Keratinocyte (primary cell): ENCODE data around the gene C2CD2L. TPM values are rescaled to one million over a fixed set of nuclear protein-coding genes. Genes with fewer than 3 reads are reported as not detected.
"Not testable (repeated sequence)": the region's sequence is repeated elsewhere in the genome, so short reads cannot be mapped to it uniquely, and the experiment has no call there.

Source experiments
- DNase-seq: peaks from one replicate; pipeline ENCODE4 v3.0.0-alpha.2; 2011; ENCODE audit warnings: low read depth, missing footprints, low spot score
- FAIRE-seq: peaks from 2 replicates; lab custom pipeline; 2011; peaks lifted over from hg19 to GRCh38; lab: Jason Lieb, UNC
- H2AFZ ChIP-seq: 2 replicates; pipeline ENCODE4 v1.6.0; 2012; ENCODE audit warnings: low read length, control low read depth, inconsistent platforms; ENCODE audit not compliant: control insufficient read depth
- H3K27ac ChIP-seq: 2 replicates; pipeline ENCODE4 v1.5.1; 2011; ENCODE audit warnings: low read length; ENCODE audit not compliant: control insufficient read depth, insufficient read depth
- H3K27me3 ChIP-seq: 3 replicates; pipeline ENCODE4 v1.6.0; 2011; ENCODE audit warnings: low read length; ENCODE audit not compliant: control insufficient read depth, insufficient read depth; ENCODE audit errors: extremely low read depth
- H3K36me3 ChIP-seq, 2 experiments: 2 replicates in 1 of 2; 3 replicates in 1 of 2; pipeline ENCODE4 v1.5.1; 2011; ENCODE audit warnings: low read length in 2 of 2, mild to moderate bottlenecking in 1 of 2; ENCODE audit not compliant: control insufficient read depth in 2 of 2, insufficient read depth in 2 of 2; ENCODE audit errors: extremely low read depth in 1 of 2
- H3K4me1 ChIP-seq: 3 replicates; pipeline ENCODE4 v1.5.1; 2011; ENCODE audit warnings: low read length; ENCODE audit not compliant: control insufficient read depth, insufficient read depth; ENCODE audit errors: extremely low read depth
- H3K4me2 ChIP-seq: 3 replicates; pipeline ENCODE4 v1.6.0; 2011; ENCODE audit warnings: low read depth, low read length; ENCODE audit not compliant: control insufficient read depth, insufficient read depth; ENCODE audit errors: extremely low read depth
- H3K4me3 ChIP-seq, 3 experiments: fragments of 200-600 bp in 1 of 3; sonication (generic) in 1 of 3; 2 replicates in 2 of 3; 3 replicates in 1 of 3; pipeline ENCODE4 v1.5.1; 2011 to 2016; ENCODE audit warnings: low read length in 3 of 3, mild to moderate bottlenecking in 3 of 3, control low read depth in 2 of 3, inconsistent platforms in 1 of 3, low read depth in 1 of 3, mixed read lengths in 1 of 3, mixed run types in 1 of 3, moderate library complexity in 1 of 3; ENCODE audit not compliant: control insufficient read depth in 2 of 3, insufficient read depth in 2 of 3; ENCODE audit errors: extremely low read depth in 1 of 3
- H3K79me2 ChIP-seq: 2 replicates; pipeline ENCODE4 v1.6.0; 2012; ENCODE audit warnings: low read length; ENCODE audit not compliant: control insufficient read depth, insufficient read depth
- H3K9ac ChIP-seq: 3 replicates; pipeline ENCODE4 v1.6.0; 2011; ENCODE audit warnings: low read length; ENCODE audit not compliant: control insufficient read depth, insufficient read depth; ENCODE audit errors: extremely low read depth
- H3K9me1 ChIP-seq: 3 replicates; pipeline ENCODE4 v1.6.0; 2011; ENCODE audit warnings: low read length; ENCODE audit not compliant: control insufficient read depth, insufficient read depth; ENCODE audit errors: extremely low read depth
- H3K9me3 ChIP-seq: 2 replicates; pipeline ENCODE4 v1.5.1; 2012; ENCODE audit warnings: low read depth, low read length; ENCODE audit not compliant: control insufficient read depth
- H4K20me1 ChIP-seq: 3 replicates; pipeline ENCODE4 v1.6.0; 2011; ENCODE audit warnings: low read length; ENCODE audit not compliant: control insufficient read depth, insufficient read depth; ENCODE audit errors: extremely low read depth
- CTCF ChIP-seq, 3 experiments: IDR thresholded peaks in 1 of 3; conservative IDR thresholded peaks in 1 of 3; optimal IDR thresholded peaks in 1 of 3; 2 replicates in 2 of 3; 3 replicates in 1 of 3; pipeline versions ENCODE3 to v1.5.1; 2011; ENCODE audit warnings: low read length in 3 of 3, mild to moderate bottlenecking in 3 of 3, moderate library complexity in 2 of 3, control low read depth in 1 of 3, inconsistent platforms in 1 of 3; ENCODE audit not compliant: insufficient read depth in 2 of 3; ENCODE audit errors: extremely low read depth in 1 of 3
- EZH2 ChIP-seq: IDR thresholded peaks from one replicate; pipeline ENCODE4 v1.6.1; 2012; ENCODE audit warnings: inconsistent platforms, mild to moderate bottlenecking, low read length, moderate library complexity
- dilution Hi-C: fragments of 300-500 bp; cut with MboI; formaldehyde crosslinking; loops from one replicate; pipeline ENCODE4 v1.7.0; 2020; ENCODE audit warnings: low sequenced_read_pairs; ENCODE audit not compliant: extremely low pct_ligation_motif_present
- polyA plus RNA-seq, 5 experiments: library from polyadenylated mRNA; depleted of rRNA in 3 of 5; stranded (reverse) in 3 of 5; stranded (forward) in 1 of 5; unstranded in 1 of 5; fragments of >200 nt; gene quantifications; 1 replicate in 1 of 5; 2 replicates in 3 of 5; 3 replicates in 1 of 5; pipeline versions ENCODE4 v1.2.1 to v1.2.3, GENCODE V29; 2011 to 2012; ENCODE audit warnings: missing spikeins in 2 of 5, low read depth in 1 of 5, low replicate concordance in 1 of 5

The C2CD2L gene
- polyA plus RNA-seq, 1 donor (not counting 4 experiments of a cell fraction or from before 2014, with no cell fraction given) = 2.9 TPM

- Histone ChIP-seq H3K27ac (peak overlapping the region; percentile 99), H2AFZ (peak overlapping the region; percentile 98), H3K36me3 (peaks cover 12 to 22% of the 10 kb centered on the region in 2 experiments), H3K4me1 (peaks cover 22% of the 10 kb centered on the region), H3K79me2 (peaks cover 20% of the 10 kb centered on the region), H3K27me3 (no peaks in the 10 kb centered on the region), H3K4me3 (peak overlapping the region; percentile 82 to 86 (median 86)), H3K4me2 (peak overlapping the region; percentile 97), H3K9me1 (no peaks in the 10 kb centered on the region), H3K9ac (peak overlapping the region; percentile 91), H4K20me1 (no peaks in the 10 kb centered on the region), H3K9me3 (no peaks in the 10 kb centered on the region)
- DNase-seq = no peak
- no peak for FAIRE-seq
- TF ChIP-seq CTCF (optimal IDR thresholded peaks at IDR 0.05 in 1 of 3, IDR thresholded peaks at IDR 0.05 in 1 of 3, conservative IDR thresholded peaks at IDR 0.05 in 1 of 3; ENCODE audit: extremely low read depth in 1 of 3, insufficient read depth in 2 of 3, low read length in 3 of 3) (peak in 1 of 3 experiments; percentile 12), EZH2 (no peak)
- dilution Hi-C loops = no loop called here
These were observed 6.0 kb upstream of the C2CD2L start for GRCh38 chr11:119100994-119101758.

- Histone ChIP-seq H3K27me3 (no peaks in the 10 kb centered on the region), H3K79me2 (peaks cover 20% of the 10 kb centered on the region), H3K9me3 (no peaks in the 10 kb centered on the region), H3K27ac (peak within 1 kb of the TSS; percentile 99), H3K4me3 (peak within 1 kb of the TSS; percentile 82 to 86 (median 86)), H3K36me3 (peaks cover 7 to 15% of the 10 kb centered on the region in 2 experiments), H3K4me2 (peak within 1 kb of the TSS; percentile 97), H4K20me1 (no peaks in the 10 kb centered on the region), H2AFZ (peak within 1 kb of the TSS; percentile 98), H3K9me1 (no peaks in the 10 kb centered on the region), H3K4me1 (peaks cover 28% of the 10 kb centered on the region), H3K9ac (peak within 1 kb of the TSS; percentile 91)
- TF ChIP-seq CTCF (optimal IDR thresholded peaks at IDR 0.05 in 1 of 3, IDR thresholded peaks at IDR 0.05 in 1 of 3, conservative IDR thresholded peaks at IDR 0.05 in 1 of 3; ENCODE audit: extremely low read depth in 1 of 3, insufficient read depth in 2 of 3, low read length in 3 of 3) (no peak), EZH2 (no peak)
- peak; percentile 78 for DNase-seq
- dilution Hi-C loops = no loop called here
- FAIRE-seq = peak; percentile 76
These were observed 5.3 kb upstream of the C2CD2L start, which contains the start of gene DPAGT1 for GRCh38 chr11:119101759-119102423. TSS of gene DPAGT1 (minus strand) at chr11:119101853. CDS start at chr11:119101655, 198 bp downstream.

DNA sequence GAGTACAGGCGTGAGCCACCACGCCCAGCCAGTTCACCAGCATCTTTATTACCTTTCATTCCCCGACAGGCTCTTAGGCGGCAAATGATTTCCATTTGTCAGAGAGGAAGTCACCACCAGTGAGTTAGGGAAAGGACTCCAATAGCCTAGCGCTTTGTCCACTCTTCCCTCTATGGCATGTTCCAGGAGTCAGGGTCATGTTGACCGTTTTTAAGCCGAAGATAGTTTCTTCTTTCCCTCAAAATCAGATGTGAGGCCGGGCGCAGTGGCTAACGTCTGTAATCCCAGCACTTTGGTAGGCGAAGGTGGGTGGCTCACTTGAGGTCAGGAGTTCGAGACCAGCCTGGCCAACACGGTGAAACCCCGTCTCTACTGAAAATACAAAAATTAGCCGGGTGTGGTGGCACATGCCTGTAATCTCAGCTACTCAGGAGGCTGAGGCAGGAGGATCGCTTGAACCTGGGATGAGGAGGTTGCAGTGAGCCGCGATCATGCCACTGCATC is 3.9 kb upstream of the C2CD2L start:
- peak overlapping the region; percentile 91 for H3K9ac ChIP-seq
- dilution Hi-C loops, DNase-seq, H3K9me3 ChIP-seq, FAIRE-seq, H3K9me1 ChIP-seq, H3K4me3 ChIP-seq, H3K27me3 ChIP-seq, H3K36me3 ChIP-seq, H4K20me1 ChIP-seq: not testable (repeated sequence)
- H3K4me1 ChIP-seq = peaks cover 33% of the 10 kb centered on the region
- H3K4me2 ChIP-seq = peak overlapping the region; percentile 97
- H3K27ac ChIP-seq = peak overlapping the region; percentile 99
- peaks cover 23% of the 10 kb centered on the region for H3K79me2 ChIP-seq
- H2AFZ ChIP-seq = peak overlapping the region; percentile 77
